NCI-H1436 treated with DMSO at 0.1 percent for 48 hours (cell line): ENCODE results near the gene QSOX1.

Experiments
- DNase-seq: peaks from one replicate; lab custom pipeline; 2025; lab: John Stamatoyannopoulos, UW

The QSOX1 gene

GRCh38 chr1:180234369-180235076 is 79.9 kb downstream of the QSOX1 start:
- DNase-seq: no peak

GRCh38 chr1:180235077-180235501 is 80.4 kb downstream of the QSOX1 start:
- no peak for DNase-seq

- DNase-seq: no peak
Observed at GRCh38 chr1:180235502-180236239, 81.0 kb downstream of the QSOX1 start.

- no peak for DNase-seq
Observed at GRCh38 chr1:180236698-180237509, 82.2 kb downstream of the QSOX1 start.

GRCh38 chr1:180237869-180238476 is 83.3 kb downstream of the QSOX1 start:
- DNase-seq: no peak

GRCh38 chr1:180238675-180239074 is 84.0 kb downstream of the QSOX1 start:
- no peak for DNase-seq

GRCh38 chr1:180239145-180240096 is 84.8 kb downstream of the QSOX1 start:
- no peak for DNase-seq

GRCh38 chr1:180241716-180242544 is 87.3 kb downstream of the QSOX1 start:
- no peak for DNase-seq

GRCh38 chr1:180243517-180244221 is 89.0 kb downstream of the QSOX1 start:
- no peak for DNase-seq

- no peak for DNase-seq
Observed at GRCh38 chr1:180244840-180245239, 90.2 kb downstream of the QSOX1 start.

- no peak for DNase-seq
Observed at GRCh38 chr1:180246579-180246978, 91.9 kb downstream of the QSOX1 start.

GRCh38 chr1:180247061-180247460 is 92.4 kb downstream of the QSOX1 start:
- DNase-seq: no peak

GRCh38 chr1:180247580-180247979 is 92.9 kb downstream of the QSOX1 start:
- no peak for DNase-seq

GRCh38 chr1:180248176-180248575 is 93.5 kb downstream of the QSOX1 start:
- no peak for DNase-seq

GRCh38 chr1:180248731-180249681 is 94.3 kb downstream of the QSOX1 start:
- no peak for DNase-seq

- DNase-seq: no peak
Observed at GRCh38 chr1:180249725-180250498, 95.2 kb downstream of the QSOX1 start.

GRCh38 chr1:180250499-180250770 is 95.8 kb downstream of the QSOX1 start:
- DNase-seq: no peak
